ENCODE measurements around the gene TCN1.
"Not testable (repeated sequence)": the region's sequence is repeated elsewhere in the genome, so short reads cannot be mapped to it uniquely, and the experiment has no call there.

TCN1 gene

GRCh38 chr11:59866397-59866796 lies at the start of gene TCN1:
Gene TCN1 (minus strand): TSS chr11:59866487. CDS start chr11:59866470, 17 bp downstream.
- no peak for DNase-seq
- intact Hi-C loops (cut with DNase I), result no loop called here

GRCh38 chr11:59903569-59903968 lies 37.3 kb upstream of the TCN1 start:
- DNase-seq; intact Hi-C loops (cut with DNase I): not testable (repeated sequence)

GRCh38 chr11:59901306-59901705 lies 35.0 kb upstream of the TCN1 start:
- DNase-seq, result no peak
- intact Hi-C loops (cut with DNase I), result no loop called here

GRCh38 chr11:59900366-59901126 lies 34.3 kb upstream of the TCN1 start:
- intact Hi-C loops (cut with DNase I), result no loop called here
- DNase-seq, result no peak

GRCh38 chr11:59899532-59899931 lies 33.2 kb upstream of the TCN1 start:
- no peak for DNase-seq
- intact Hi-C loops (cut with DNase I), result no loop called here

- intact Hi-C loops (cut with DNase I), result no loop called here
- DNase-seq, result no peak
Observed at GRCh38 chr11:59898650-59899049, 32.4 kb upstream of the TCN1 start.

- DNase-seq, result peak in 2 of 10 donors; percentile 68 to 78
- intact Hi-C loops (cut with DNase I), result no loop called here
Observed at GRCh38 chr11:59898046-59898445, 31.8 kb upstream of the TCN1 start.

- intact Hi-C loops (cut with DNase I), result no loop called here
- DNase-seq, result no peak
Observed at GRCh38 chr11:59894616-59895015, 28.3 kb upstream of the TCN1 start.

GRCh38 chr11:59891781-59892181 lies 25.5 kb upstream of the TCN1 start:
- intact Hi-C loops (cut with DNase I), result no loop called here

GRCh38 chr11:59887156-59887555 lies 20.9 kb upstream of the TCN1 start:
- DNase-seq; intact Hi-C loops (cut with DNase I): not testable (repeated sequence)

More at GRCh38 chr11:59891781-59892181, 25.5 kb upstream of the TCN1 start:
- peak in 1 of 10 donors; percentile 32 for DNase-seq

GRCh38 chr11:59883597-59883996 lies 17.3 kb upstream of the TCN1 start:
- DNase-seq, result no peak
- intact Hi-C loops (cut with DNase I), result no loop called here

GRCh38 chr11:59879567-59879966 lies 13.3 kb upstream of the TCN1 start:
- no peak for DNase-seq
- intact Hi-C loops (cut with DNase I), result no loop called here

GRCh38 chr11:59878575-59878974 lies 12.3 kb upstream of the TCN1 start, which contains the start of gene OOSP3:
Gene OOSP3 (plus strand): TSS chr11:59878782. CDS start chr11:59878809, 27 bp downstream.
- intact Hi-C loops (cut with DNase I), result no loop called here
- DNase-seq, result no peak

GRCh38 chr11:59877784-59878183 lies 11.5 kb upstream of the TCN1 start:
- no peak for DNase-seq
- intact Hi-C loops (cut with DNase I), result no loop called here

- no peak for DNase-seq
- intact Hi-C loops (cut with DNase I), result no loop called here
Observed at GRCh38 chr11:59877325-59877724, 11.0 kb upstream of the TCN1 start.

- intact Hi-C loops (cut with DNase I), result no loop called here
- no peak for DNase-seq
Observed at GRCh38 chr11:59875856-59876519, 9.7 kb upstream of the TCN1 start.

GRCh38 chr11:59872076-59872475 lies 5.8 kb upstream of the TCN1 start:
- no peak for DNase-seq
- intact Hi-C loops (cut with DNase I), result no loop called here

GRCh38 chr11:59867946-59868345 lies 1.7 kb upstream of the TCN1 start:
- intact Hi-C loops (cut with DNase I), result no loop called here
- DNase-seq, result no peak

GRCh38 chr11:59866836-59867235 lies 549 bp upstream of the TCN1 start:
- no peak for DNase-seq
- intact Hi-C loops (cut with DNase I), result no loop called here

GRCh38 chr11:59865031-59865430 lies 1.3 kb downstream of the TCN1 start:
- intact Hi-C loops (cut with DNase I), result no loop called here
- no peak for DNase-seq

- intact Hi-C loops (cut with DNase I), result no loop called here
- no peak for DNase-seq
Observed at GRCh38 chr11:59862252-59862651, 4.0 kb downstream of the TCN1 start.

GRCh38 chr11:59859673-59860072 lies 6.6 kb downstream of the TCN1 start:
- intact Hi-C loops (cut with DNase I), result no loop called here
- no peak for DNase-seq
